Stimulated activated CD4-positive, alpha-beta T cell treated with anti-CD3 and anti-CD28 coated beads, TNF-alpha, amount 100 ng/mL, for 24 hours (primary cell): ENCODE results near the gene COL6A1.

ENCODE experiments used
- DNase-seq, 3 experiments: peaks; one replicate each; pipeline ENCODE4 v3.0.0-alpha.2; 2020; ENCODE audit warnings: low read depth in 3 of 3

Gene COL6A1

GRCh38 chr21:46050668-46051378 is 69.3 kb downstream of the COL6A1 start:
- no peak for DNase-seq

DNA sequence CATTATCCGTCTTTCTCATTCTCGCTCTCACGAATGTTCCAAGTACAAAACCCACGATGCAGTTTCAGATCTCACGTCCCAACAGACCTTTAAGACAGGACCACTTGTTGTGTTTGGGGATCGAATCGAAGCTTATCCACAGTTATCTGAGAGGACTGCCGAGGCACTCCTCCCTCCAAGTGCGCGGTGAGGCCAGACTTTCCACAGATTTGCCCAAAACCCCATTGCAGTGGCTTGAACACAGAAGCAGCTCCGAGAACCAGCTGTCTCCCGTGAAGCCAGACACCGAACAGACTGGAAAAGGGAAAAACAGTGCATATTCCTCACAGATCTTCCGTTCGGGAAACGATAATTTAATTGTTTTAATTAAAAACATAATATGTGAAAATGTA is 69.8 kb downstream of the COL6A1 start:
- DNase-seq: no peak

DNA sequence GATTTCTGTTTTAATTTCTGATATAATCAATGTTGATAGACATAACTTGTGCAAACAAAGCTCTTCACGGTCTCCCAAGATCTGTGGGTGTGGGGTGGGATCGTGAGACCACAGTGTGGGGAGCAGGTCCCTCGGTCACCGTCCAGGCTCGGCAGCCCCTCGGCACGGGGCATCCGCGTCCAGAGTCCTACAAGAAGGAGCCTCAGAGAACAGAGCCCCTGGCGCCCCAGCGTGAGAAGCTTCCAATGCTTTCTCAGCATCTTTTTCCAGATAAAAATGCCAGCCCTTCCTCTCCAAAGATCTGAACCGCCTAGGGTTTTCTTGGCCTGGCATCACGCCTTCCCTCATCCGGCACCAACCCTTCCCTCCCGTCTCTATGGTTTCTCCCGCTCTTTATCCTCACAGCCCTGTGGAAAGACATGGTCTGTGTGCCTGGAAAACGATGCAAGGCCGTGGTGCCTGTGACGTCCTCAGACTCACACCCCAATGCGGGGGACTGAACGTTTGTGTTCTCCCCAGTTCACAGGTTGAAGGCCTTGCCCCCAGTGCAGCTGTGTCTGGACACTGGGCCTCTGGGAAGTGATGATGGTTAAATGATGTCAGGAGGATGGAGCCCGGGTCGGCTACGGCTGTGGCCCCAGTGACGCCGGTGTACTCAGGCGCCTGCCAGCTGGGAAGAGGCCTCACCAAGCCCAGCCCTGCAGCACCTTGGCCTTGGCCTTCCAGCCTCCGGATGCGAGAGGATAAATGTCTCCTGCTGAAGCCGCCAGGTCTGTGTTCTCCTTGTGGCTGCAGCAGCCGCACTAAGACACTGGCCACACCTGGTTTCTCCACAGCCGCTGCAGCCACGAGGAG is 70.5 kb downstream of the COL6A1 start:
- DNase-seq: no peak

GRCh38 chr21:46052703-46053651 is 71.4 kb downstream of the COL6A1 start:
- peak; percentile 21 to 53 (median 35) for DNase-seq

DNA sequence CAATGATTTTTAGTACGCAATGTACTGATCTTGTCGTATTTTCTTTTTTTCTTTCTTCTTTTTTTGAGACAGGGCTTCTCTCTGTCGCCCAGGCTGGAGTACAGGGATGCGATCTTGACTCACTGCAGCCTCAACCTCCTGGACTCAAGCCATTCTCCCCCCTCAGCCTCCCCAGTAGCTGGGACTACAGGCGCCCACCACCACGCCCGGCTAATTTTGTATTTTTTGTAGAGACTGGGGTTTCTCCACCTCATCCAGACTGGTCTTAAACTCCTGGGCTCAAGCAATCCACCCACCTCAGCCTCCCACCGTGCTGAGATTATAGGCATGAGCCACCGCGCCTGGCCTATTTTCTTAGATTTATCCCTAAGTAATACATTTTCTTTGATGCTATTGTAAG is 72.5 kb downstream of the COL6A1 start:
- no peak for DNase-seq

- DNase-seq: no peak
Observed at GRCh38 chr21:46054451-46054881, 72.9 kb downstream of the COL6A1 start.
